ENCODE measurements around the gene HSD17B1. TPM values are rescaled to one million over a fixed set of nuclear protein-coding genes. Genes with fewer than 3 reads are reported as not detected.

HSD17B1 gene
- total and polyA plus RNA-seq, 2 of the 13 experiments (the other 11 are each of a cell fraction or from before 2014, with no cell fraction given), result 0.54 to 0.93 TPM

DNA sequence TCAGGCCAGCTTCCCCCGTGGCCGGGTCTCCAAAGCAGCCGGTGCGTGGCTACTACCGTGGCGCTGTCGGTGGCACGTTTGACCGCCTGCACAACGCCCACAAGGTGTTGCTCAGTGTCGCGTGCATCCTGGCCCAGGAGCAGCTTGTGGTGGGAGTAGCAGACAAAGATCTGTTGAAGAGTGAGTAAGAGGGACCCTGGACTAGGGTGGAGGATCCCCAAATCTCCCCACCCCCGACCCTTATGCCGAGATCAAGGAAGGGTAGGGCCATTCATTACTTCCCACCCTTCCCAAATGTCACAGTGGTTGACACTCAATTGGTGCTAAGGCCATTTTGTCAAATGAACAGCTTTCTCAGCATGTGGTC, 10.4 kb downstream of the HSD17B1 start (continued):
- TF ChIP-seq, protein P1, sequence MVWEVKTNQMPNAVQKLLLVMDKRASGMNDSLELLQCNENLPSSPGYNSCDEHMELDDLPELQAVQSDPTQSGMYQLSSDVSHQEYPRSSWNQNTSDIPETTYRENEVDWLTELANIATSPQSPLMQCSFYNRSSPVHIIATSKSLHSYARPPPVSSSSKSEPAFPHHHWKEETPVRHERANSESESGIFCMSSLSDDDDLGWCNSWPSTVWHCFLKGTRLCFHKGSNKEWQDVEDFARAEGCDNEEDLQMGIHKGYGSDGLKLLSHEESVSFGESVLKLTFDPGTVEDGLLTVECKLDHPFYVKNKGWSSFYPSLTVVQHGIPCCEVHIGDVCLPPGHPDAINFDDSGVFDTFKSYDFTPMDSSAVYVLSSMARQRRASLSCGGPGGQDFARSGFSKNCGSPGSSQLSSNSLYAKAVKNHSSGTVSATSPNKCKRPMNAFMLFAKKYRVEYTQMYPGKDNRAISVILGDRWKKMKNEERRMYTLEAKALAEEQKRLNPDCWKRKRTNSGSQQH (CRISPR knock-in tag; IDR thresholded peaks at IDR 0.05; ENCODE audit: low read depth), result peak; percentile 14; the same call in 1 of the 2 replicates
- TF ChIP-seq SALL2 (CRISPR knock-in tag; IDR thresholded peaks at IDR 0.05) (peak; percentile 61; the same call in 1 of the 2 replicates), ZNF18 (CRISPR knock-in tag; IDR thresholded peaks at IDR 0.05; ENCODE audit: insufficient replicate concordance) (no peak), ZNF160 (CRISPR knock-in tag; IDR thresholded peaks at IDR 0.05) (no peak), MXI1 (IDR thresholded peaks at IDR 0.05; ENCODE audit: borderline replicate concordance, low read depth, low read length) (no peak), NFE2L2 (IDR thresholded peaks at IDR 0.05; ENCODE audit: low read length) (no peak), GABPB1 (CRISPR knock-in tag; IDR thresholded peaks at IDR 0.05) (no peak), IRX3 (CRISPR knock-in tag; IDR thresholded peaks at IDR 0.05; ENCODE audit: borderline replicate concordance, low read depth) (no peak), ZNF512 (CRISPR knock-in tag; IDR thresholded peaks at IDR 0.05) (no peak), NR2F6 (IDR thresholded peaks at IDR 0.05) (no peak), NR2F6 (CRISPR knock-in tag; IDR thresholded peaks at IDR 0.05) (no peak), RBM39 (IDR thresholded peaks at IDR 0.05; ENCODE audit: low read depth, low read length, poor library complexity, severe bottlenecking) (no peak), ZNF451 (CRISPR knock-in tag; IDR thresholded peaks at IDR 0.05) (no peak), ZNF674 (CRISPR knock-in tag; IDR thresholded peaks at IDR 0.05; ENCODE audit: low read depth) (no peak; the same call in 1 of the 2 replicates), RERE (CRISPR knock-in tag; IDR thresholded peaks at IDR 0.05; ENCODE audit: low read depth) (no peak), ZNF296 (CRISPR knock-in tag; conservative IDR thresholded peaks at IDR 0.05) (no peak), FOXO1 (CRISPR knock-in tag; IDR thresholded peaks at IDR 0.05) (no peak)
- TF ChIP-seq, protein P2, sequence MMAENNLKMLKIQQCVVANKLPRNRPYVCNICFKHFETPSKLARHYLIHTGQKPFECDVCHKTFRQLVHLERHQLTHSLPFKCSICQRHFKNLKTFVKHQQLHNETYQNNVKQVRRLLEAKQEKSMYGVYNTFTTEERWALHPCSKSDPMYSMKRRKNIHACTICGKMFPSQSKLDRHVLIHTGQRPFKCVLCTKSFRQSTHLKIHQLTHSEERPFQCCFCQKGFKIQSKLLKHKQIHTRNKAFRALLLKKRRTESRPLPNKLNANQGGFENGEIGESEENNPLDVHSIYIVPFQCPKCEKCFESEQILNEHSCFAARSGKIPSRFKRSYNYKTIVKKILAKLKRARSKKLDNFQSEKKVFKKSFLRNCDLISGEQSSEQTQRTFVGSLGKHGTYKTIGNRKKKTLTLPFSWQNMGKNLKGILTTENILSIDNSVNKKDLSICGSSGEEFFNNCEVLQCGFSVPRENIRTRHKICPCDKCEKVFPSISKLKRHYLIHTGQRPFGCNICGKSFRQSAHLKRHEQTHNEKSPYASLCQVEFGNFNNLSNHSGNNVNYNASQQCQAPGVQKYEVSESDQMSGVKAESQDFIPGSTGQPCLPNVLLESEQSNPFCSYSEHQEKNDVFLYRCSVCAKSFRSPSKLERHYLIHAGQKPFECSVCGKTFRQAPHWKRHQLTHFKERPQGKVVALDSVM (CRISPR knock-in tag; IDR thresholded peaks at IDR 0.05), result no peak
